GM23338 (cell line): ENCODE data around the gene MCAT.

Experiments used
- CTCF ChIP-seq, 2 experiments: fragments of 200-600 bp in 1 of 2; sonication (generic) in 1 of 2; conservative IDR thresholded peaks; 2 replicates each; pipeline versions ENCODE4 v1.5.1 to v1.6.1; 2016 to 2017; ENCODE audit warnings: antibody characterized with exemption in 2 of 2, low read depth in 2 of 2, mild to moderate bottlenecking in 2 of 2, moderate library complexity in 1 of 2
- ETS1 ChIP-seq: IDR thresholded peaks from 2 replicates; pipeline ENCODE4 v1.6.1; 2016; ENCODE audit warnings: antibody characterized with exemption
- EZH2 ChIP-seq: fragments of 200-600 bp; sonication (generic); IDR thresholded peaks from one replicate; pipeline ENCODE4 v1.8.0; 2017; ENCODE audit warnings: antibody characterized with exemption, mild to moderate bottlenecking, low read depth; ENCODE audit not compliant: unreplicated experiment
- EZH2phosphoT487 ChIP-seq: fragments of 200-600 bp; sonication (generic); IDR thresholded peaks from one replicate; pipeline ENCODE4 v1.8.1; 2018; ENCODE audit warnings: antibody characterized with exemption; ENCODE audit not compliant: unreplicated experiment
- JUNB ChIP-seq: IDR thresholded peaks from one replicate; pipeline ENCODE4 v1.6.1; 2016; ENCODE audit warnings: antibody characterized with exemption; ENCODE audit not compliant: unreplicated experiment
- NANOG ChIP-seq: IDR thresholded peaks from 2 replicates; pipeline ENCODE4 v1.6.1; 2016; ENCODE audit warnings: antibody characterized with exemption, borderline replicate concordance
- POLR2AphosphoS5 ChIP-seq: IDR thresholded peaks from 2 replicates; pipeline ENCODE4 v1.6.1; 2016; ENCODE audit warnings: antibody characterized with exemption, low read depth
- REST ChIP-seq: IDR thresholded peaks from one replicate; pipeline ENCODE4 v1.6.1; 2018; ENCODE audit warnings: antibody characterized with exemption; ENCODE audit not compliant: unreplicated experiment
- ZNF331 ChIP-seq: fragments of 250-450 bp; sonication (Bioruptor Pico); IDR thresholded peaks from 2 replicates; pipeline ENCODE4 v1.5.0; 2020; ENCODE audit warnings: low read depth, mild to moderate bottlenecking, moderate library complexity
- ZNF462 ChIP-seq: fragments of 250-450 bp; sonication (Bioruptor Pico); IDR thresholded peaks from 2 replicates; pipeline ENCODE4 v1.5.0; 2020; ENCODE audit warnings: mild to moderate bottlenecking, moderate library complexity

- TF ChIP-seq JUNB, result no peak
- TF ChIP-seq CTCF (conservative IDR thresholded peaks at IDR 0.05; ENCODE audit: low read depth in 2 of 2), result no peak
- no peak for TF ChIP-seq NANOG
- TF ChIP-seq REST, result no peak
- no peak for TF ChIP-seq POLR2AphosphoS5
- no peak for TF ChIP-seq EZH2
- no peak for TF ChIP-seq EZH2phosphoT487
- TF ChIP-seq ZNF462 (CRISPR knock-in tag), result no peak
- TF ChIP-seq ZNF331 (CRISPR knock-in tag), result no peak
- TF ChIP-seq ETS1, result no peak
Measured at GRCh38 chr22:43126501-43127165, 16.6 kb downstream of the MCAT start.
